IPS DF 6.9 (cell line): ENCODE data around the gene PPIL1.
A peak's percentile ranks its signal among the peaks of the same experiment; 100 is the strongest.

Source experiments
- DNase-seq: peaks from one replicate; pipeline ENCODE4 v3.0.0-alpha.2; 2013; ENCODE audit warnings: low read depth, low spot score
- H3K27ac ChIP-seq: one replicate; pipeline ENCODE4 v1.5.1; 2013; ENCODE audit warnings: low read length, control low read depth
- H3K27me3 ChIP-seq: 2 replicates; pipeline ENCODE4 v1.6.1; 2013; ENCODE audit warnings: mild to moderate bottlenecking, low read length; ENCODE audit not compliant: control insufficient read depth, insufficient read depth
- H3K36me3 ChIP-seq: 2 replicates; pipeline ENCODE4 v1.6.1; 2013; ENCODE audit warnings: low read length; ENCODE audit not compliant: control insufficient read depth, insufficient read depth
- H3K4me1 ChIP-seq: 2 replicates; pipeline ENCODE4 v1.6.1; 2013; ENCODE audit warnings: low read length; ENCODE audit not compliant: control insufficient read depth, insufficient read depth
- H3K4me3 ChIP-seq: 2 replicates; pipeline ENCODE4 v1.5.1; 2013; ENCODE audit warnings: mild to moderate bottlenecking, low read length
- H3K9me3 ChIP-seq: 2 replicates; pipeline ENCODE4 v1.6.1; 2013; ENCODE audit warnings: low read length, inconsistent platforms; ENCODE audit not compliant: control insufficient read depth, insufficient read depth
- WGBS: extraction: QIAGEN DNeasy Blood & Tissue Kit; methylation state at CpG from one replicate; pipeline ENCODE4 v1.1.7; 2013; ENCODE audit warnings: mixed read lengths, missing lambda C conversion rate; ENCODE audit not compliant: insufficient read length, insufficient coverage; 5-methylcytosine and 5-hydroxymethylcytosine counted together

PPIL1 gene

DNA sequence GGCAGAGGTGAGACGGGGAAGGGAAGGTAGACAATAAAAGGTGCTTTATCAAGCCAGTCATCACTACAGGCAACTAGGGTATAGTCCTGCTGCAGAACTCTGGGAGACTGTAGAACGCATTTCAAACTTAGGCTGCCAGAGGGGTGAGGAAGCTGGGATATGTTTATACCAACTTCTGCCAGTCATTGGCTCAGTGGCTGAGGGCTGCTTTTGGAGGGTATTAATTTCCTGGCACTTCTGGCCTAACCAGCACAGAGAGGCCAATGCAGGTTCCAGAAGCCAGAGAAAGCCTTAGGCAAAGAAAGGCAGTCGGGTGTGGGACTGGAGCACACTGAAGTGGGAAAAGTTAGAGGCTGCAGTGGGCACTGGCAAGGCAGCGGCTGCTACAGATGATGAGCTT, 31.4 kb downstream of the PPIL1 start:
- Histone ChIP-seq H3K27ac (no peak overlapping the region), H3K36me3 (no peaks in the 10 kb centered on the region), H3K4me1 (no peaks in the 10 kb centered on the region), H3K4me3 (no peak overlapping the region), H3K9me3 (no peaks in the 10 kb centered on the region), H3K27me3 (peaks cover 21% of the 10 kb centered on the region)
- WGBS: no CpG with 5 or more reads among the region's 4 CpGs
- no peak for DNase-seq

DNA sequence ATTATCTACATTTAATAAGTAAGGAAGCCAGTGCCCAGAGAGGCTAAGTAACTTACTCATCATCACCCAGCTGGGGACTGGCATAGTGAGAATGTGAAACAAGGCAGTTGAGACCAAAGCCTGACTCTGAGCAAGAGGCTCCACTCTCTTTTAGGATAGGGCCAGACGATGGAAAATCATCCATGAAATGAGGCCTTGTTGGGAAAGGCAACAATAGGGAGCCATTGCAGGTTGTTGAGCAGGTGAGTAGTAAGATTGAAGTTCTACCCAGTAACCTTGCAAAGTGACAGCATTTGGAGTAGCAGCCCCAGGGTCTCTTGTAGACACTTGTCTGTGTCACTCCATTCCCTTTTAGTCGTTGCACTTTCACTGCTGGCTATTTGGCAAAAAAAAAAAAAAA, 32.8 kb downstream of the PPIL1 start:
- no peak for DNase-seq
- no peak overlapping the region for H3K27ac ChIP-seq
- no CpG with 5 or more reads among the region's 2 CpGs for WGBS
- no peaks in the 10 kb centered on the region for H3K9me3 ChIP-seq
- H3K36me3 ChIP-seq: no peaks in the 10 kb centered on the region
- no peak overlapping the region for H3K4me3 ChIP-seq
- peaks cover 25% of the 10 kb centered on the region for H3K27me3 ChIP-seq
- H3K4me1 ChIP-seq: no peaks in the 10 kb centered on the region

DNA sequence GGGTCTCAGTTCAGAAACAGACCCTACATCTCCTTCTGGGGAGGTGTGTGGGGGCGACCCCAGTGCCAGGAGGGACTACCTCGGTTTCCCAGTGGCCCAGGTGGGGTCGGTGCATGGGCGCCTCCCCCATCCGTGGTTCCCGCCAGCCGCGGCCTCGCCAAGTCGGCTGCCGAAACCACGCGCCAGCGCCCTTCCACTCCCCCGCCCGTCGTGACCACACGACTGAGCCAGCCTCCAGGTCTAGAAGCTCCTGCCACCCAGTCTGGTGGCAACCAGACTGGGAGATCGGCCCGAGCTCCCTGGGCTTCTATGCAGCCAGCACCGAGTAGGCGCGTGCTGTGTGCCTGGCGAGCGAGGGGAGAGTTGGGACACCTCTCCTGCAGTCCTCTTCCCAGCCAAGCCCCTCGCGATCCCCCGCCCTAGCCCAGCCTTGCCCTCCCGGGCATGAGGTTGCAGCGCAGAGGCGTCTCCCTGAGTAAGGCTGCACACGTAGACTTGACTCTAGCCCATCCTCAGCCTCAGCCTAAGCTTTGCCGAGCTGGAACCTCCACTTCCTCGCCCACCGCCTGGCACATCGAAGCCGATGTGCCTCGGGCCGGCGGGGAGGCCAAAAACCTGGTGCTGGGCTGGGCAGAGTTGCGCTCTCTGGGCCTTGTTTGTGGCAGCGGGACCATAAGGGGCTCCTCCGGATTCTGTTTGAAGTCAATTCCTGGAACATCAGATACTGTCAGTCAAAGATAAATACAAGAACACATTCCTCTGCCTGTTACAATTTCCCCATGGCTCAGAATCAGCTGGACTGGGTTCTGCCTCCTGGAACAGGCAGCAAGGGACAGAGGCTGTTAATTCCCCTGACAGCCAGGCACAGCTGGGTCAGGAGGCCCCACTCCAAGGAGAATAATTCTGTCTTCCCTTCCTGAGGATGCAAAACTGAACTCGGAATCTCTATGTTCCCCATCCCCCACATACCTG, 33.9 kb downstream of the PPIL1 start:
- H3K9me3 ChIP-seq: no peaks in the 10 kb centered on the region
- H3K36me3 ChIP-seq: no peaks in the 10 kb centered on the region
- no peak overlapping the region for H3K27ac ChIP-seq
- no CpG with 5 or more reads among the region's 44 CpGs for WGBS
- DNase-seq: no peak
- no peaks in the 10 kb centered on the region for H3K4me1 ChIP-seq
- H3K27me3 ChIP-seq: peaks cover 25% of the 10 kb centered on the region
- H3K4me3 ChIP-seq: peak overlapping the region; percentile 72; the same call in 1 of the 2 replicates

DNA sequence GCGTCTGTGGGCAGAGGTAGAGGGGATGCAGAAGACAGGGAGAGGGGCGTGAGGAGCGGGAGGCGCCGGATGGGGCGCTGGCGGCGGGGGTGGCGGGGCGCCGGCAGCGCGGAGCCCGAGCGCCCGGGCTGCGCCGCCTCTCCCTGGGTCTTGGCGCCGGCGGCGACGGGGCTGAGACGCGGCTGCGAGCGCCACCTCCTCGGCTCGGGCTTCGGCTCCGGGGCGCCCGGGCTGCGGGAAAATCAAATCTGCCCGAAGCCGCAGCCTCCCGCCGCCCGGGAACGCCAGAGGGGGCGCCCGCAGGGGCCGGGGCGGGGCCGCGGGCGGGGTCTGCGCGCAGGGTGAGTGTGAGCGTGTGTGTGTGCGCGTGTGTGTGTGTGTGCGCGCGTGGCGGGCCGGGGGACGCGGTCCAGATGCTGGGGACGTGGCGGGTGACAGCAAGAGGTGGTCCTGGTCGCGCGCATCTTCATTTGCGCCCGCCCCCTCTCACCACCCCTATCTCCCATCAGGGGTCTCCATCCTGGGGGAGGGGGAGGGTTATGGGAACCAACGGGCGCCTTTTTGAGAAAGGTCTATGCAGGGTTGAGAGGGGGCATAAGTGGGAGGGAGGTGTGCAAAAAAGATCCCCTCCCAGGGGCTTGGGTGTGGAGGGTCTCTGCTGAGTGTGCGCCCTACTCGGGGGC, 34.7 kb downstream of the PPIL1 start:
- WGBS: no CpG with 5 or more reads among the region's 70 CpGs
- no peak for DNase-seq
- Histone ChIP-seq H3K4me1 (peaks cover under 1% of the 10 kb centered on the region; the same call in 1 of the 2 replicates), H3K27ac (no peak overlapping the region), H3K4me3 (peak overlapping the region; percentile 72), H3K36me3 (no peaks in the 10 kb centered on the region), H3K9me3 (no peaks in the 10 kb centered on the region), H3K27me3 (peaks cover 25% of the 10 kb centered on the region)

DNA sequence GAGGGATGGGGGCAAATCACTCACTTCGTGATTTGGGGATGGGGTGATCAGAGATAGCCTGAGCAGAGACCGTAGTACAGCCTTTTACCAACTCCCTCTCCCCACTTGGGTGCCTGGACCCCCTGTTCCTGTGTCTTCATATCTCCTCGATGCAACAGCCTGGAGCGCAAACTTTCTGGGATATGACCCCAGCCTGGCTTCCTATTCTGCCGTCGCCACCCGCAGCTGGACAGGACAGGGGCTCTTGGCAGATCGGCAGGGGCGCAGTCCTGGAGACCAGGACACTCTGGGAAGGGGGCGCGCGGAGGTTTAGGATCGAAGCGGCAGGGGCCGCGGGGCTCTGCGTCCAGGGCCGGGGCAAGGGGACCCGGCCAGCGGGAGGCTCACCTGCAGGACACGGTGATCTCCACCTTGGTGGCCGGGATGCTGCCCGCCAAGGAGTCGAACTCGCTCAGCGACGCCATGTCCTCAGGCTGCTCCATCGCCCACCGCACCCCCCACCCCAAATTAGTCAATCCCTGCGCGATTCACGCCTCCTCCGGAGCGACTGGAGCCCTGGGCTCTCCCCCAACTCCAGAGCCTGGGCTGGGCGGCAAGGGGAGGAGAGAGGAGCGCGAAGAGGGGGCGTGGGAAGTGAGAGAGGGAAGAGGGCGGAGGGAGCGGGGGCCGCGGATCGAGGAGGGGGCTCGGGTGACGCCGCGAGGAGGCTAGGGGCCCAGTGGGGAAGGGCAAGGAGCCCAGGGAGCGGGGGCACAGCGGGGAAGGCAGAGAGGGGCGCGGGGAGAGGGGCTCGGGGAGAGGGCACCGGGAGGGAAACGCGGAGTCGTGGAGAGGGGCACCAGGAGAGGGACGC, 35.5 kb downstream of the PPIL1 start, which contains the start of gene CPNE5:
Gene CPNE5 (minus strand): TSS at position 549 of the 853 bp plus-strand sequence. CDS start 67 bp downstream, at position 482.
- peaks cover 25% of the 10 kb centered on the region for H3K27me3 ChIP-seq
- no CpG with 5 or more reads among the region's 57 CpGs for WGBS
- H3K9me3 ChIP-seq: no peaks in the 10 kb centered on the region
- peak within 1 kb of the TSS; percentile 72 for H3K4me3 ChIP-seq
- no peak within 1 kb of the TSS for H3K27ac ChIP-seq
- no peak for DNase-seq
- peaks cover 2% of the 10 kb centered on the region; the same call in 1 of the 2 replicates for H3K4me1 ChIP-seq
- no peaks in the 10 kb centered on the region for H3K36me3 ChIP-seq

DNA sequence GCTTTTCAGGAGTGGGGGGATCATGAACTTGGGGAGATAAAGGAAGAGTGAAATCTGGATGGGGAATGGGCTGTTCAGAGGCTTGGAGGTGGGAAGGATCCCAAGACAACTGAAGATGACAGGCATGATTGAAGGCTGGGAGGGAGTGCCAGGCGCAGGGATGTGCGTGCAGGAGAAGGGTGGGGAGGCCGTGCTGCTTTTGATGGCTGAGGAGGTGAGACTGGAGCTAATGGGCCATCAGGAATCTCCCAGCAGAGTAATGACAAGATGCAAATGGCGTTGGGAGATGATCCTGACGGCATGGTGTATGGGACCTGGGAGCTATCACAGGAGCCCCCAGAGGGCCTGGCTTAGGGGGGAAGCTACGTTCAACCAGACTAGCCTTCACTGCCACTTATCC, 36.9 kb downstream of the PPIL1 start:
- H3K27me3 ChIP-seq: peaks cover 25% of the 10 kb centered on the region
- H3K4me1 ChIP-seq: peaks cover 2% of the 10 kb centered on the region; the same call in 1 of the 2 replicates

DNA sequence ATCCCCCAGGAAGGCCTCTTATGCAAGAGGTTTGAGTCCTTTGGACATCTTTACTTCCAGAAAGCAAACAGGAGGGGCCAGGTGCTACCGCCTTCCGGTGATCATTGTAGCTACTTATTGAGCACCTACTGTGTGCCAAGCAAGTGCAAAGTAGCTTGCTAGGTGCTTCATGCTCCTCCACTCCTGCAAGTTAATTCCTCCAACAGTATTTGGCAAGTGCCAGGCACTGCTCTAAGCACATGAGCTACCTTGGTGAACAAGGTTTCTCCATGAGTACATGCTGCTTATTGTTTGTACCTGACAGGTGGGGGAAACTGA, 37.6 kb downstream of the PPIL1 start:
- no CpG with 5 or more reads among the region's 2 CpGs for WGBS
- H3K9me3 ChIP-seq: no peaks in the 10 kb centered on the region
- H3K27ac ChIP-seq: no peak overlapping the region
- H3K4me1 ChIP-seq: peaks cover 2% of the 10 kb centered on the region; the same call in 1 of the 2 replicates
- H3K27me3 ChIP-seq: peaks cover 25% of the 10 kb centered on the region
- H3K36me3 ChIP-seq: no peaks in the 10 kb centered on the region
- H3K4me3 ChIP-seq: no peak overlapping the region
- DNase-seq: no peak

More for the DNA sequence above, 36.9 kb downstream of the PPIL1 start:
- WGBS: no CpG with 5 or more reads among the region's 6 CpGs
- no peak for DNase-seq
- H3K36me3 ChIP-seq: no peaks in the 10 kb centered on the region
- no peaks in the 10 kb centered on the region for H3K9me3 ChIP-seq
- H3K4me3 ChIP-seq: no peak overlapping the region
- no peak overlapping the region for H3K27ac ChIP-seq

DNA sequence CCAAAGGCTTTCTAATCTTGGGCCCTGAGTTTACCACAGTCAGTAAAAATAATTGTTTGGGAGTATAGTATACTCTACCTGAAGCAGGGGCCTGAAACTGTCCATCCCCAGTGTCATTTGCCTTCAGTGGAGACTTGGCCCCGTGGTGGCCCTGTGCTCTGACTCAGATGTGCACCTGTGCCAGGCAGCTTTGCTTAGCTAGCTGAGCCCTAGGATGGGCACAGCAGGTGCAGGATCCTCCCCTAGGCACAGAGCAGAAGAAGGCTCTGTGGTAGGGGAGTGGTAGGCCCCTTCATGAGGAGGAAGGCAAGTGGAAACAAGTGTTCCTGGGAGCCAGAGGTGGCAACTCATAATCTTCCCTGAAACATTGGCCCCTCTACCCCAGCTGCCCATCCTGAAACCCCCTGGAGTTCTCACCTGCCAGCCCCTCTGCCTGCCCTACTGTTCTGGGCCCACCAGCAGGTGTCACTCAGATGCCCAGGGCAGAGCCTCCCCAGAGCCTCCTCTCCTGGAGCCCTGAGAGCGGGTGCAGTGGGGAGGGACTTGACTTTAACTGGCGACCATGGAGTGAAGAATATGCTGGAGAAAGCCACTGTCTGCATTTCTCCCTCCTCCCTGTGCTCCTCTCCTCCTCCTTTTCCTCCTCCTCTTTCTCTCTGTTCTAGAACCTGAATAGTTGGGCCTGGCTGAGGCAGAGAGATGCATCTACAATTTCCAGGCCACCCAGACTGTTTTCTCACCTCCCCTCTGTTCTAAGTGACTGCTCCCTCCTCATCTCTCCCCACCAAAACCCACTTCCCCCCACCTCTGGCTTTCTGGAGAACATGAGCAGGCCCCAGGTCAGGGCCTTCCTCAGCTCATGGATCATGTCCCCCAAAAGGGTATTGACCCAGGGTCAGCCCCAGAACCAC, 38.2 kb downstream of the PPIL1 start:
- no CpG with 5 or more reads among the region's 3 CpGs for WGBS
- Histone ChIP-seq H3K27ac (no peak overlapping the region), H3K9me3 (no peaks in the 10 kb centered on the region), H3K4me1 (peaks cover 2% of the 10 kb centered on the region; the same call in 1 of the 2 replicates), H3K27me3 (peaks cover 24% of the 10 kb centered on the region), H3K4me3 (no peak overlapping the region), H3K36me3 (no peaks in the 10 kb centered on the region)
- DNase-seq: no peak

DNA sequence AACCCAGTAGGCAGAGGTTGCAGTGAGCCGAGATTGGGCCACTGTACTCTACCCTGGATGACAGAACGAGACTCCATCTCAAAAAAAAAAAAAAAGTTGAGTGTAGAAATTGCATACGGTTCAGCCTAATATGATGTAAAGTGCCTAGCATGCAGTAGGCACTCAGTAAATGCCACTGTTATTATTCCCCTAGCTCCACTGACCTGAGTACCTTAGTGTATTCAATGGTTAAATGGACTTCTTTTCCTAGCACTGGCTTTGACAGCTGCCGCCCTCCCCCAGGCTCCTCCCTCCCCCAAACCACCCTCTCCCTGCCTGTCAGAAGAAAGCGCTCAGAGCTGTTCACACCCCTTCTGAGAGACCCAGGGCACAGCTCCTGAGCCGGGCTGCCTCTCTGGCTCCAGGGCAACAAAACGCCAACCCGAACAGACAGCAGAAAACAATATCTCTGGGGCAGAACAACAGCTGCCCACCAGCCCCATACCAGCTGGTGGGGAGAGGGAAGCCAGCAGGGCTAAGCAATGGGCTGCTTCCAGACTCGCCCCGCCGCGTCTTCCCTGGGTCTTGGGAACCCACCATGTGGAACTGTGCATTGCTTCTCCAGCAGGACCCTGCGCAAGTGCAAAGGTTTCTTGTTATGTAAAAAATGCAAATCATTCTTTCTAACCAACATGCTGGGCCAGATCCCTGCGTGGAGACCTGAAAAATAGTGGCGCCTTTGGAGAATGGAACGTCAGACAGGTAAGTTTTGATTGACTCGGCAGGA, 39.8 kb downstream of the PPIL1 start:
- H3K4me3 ChIP-seq: no peak overlapping the region
- H3K27me3 ChIP-seq: peaks cover 13% of the 10 kb centered on the region

More for the DNA sequence above, 39.8 kb downstream of the PPIL1 start:
- no CpG with 5 or more reads among the region's 17 CpGs for WGBS
- H3K36me3 ChIP-seq: no peaks in the 10 kb centered on the region
- DNase-seq: no peak
- H3K9me3 ChIP-seq: no peaks in the 10 kb centered on the region
- H3K4me1 ChIP-seq: peaks cover 2% of the 10 kb centered on the region; the same call in 1 of the 2 replicates
- H3K27ac ChIP-seq: no peak overlapping the region
